Astrocyte (in vitro differentiated cells and primary cell): Measurements from ENCODE around the gene MYO16. TPM values are rescaled to one million over a fixed set of nuclear protein-coding genes. Genes with fewer than 3 reads are reported as not detected.

Experiments
- DNase-seq: peaks from one replicate; pipeline ENCODE4 v3.0.0-alpha.2; 2010; ENCODE audit warnings: low read depth
- FAIRE-seq: peaks from 2 replicates; lab custom pipeline; 2011; peaks lifted over from hg19 to GRCh38; lab: Jason Lieb, UNC
- H2AFZ ChIP-seq: 2 replicates; pipeline ENCODE4 v1.6.0; 2012; ENCODE audit warnings: low read depth, low read length, inconsistent platforms
- H3K27ac ChIP-seq: 2 replicates; pipeline ENCODE4 v1.5.1; 2011; ENCODE audit warnings: low read depth, low read length, inconsistent platforms
- H3K27me3 ChIP-seq: 2 replicates; pipeline ENCODE4 v1.6.0; 2011; ENCODE audit warnings: low read length, inconsistent platforms; ENCODE audit not compliant: insufficient read depth
- H3K36me3 ChIP-seq: 2 replicates; pipeline ENCODE4 v1.5.1; 2011; ENCODE audit warnings: low read length, inconsistent platforms; ENCODE audit not compliant: insufficient read depth
- H3K4me1 ChIP-seq: 2 replicates; pipeline ENCODE4 v1.5.1; 2011; ENCODE audit warnings: low read length, inconsistent platforms; ENCODE audit not compliant: insufficient read depth
- H3K4me2 ChIP-seq: 2 replicates; pipeline ENCODE4 v1.6.0; 2012; ENCODE audit warnings: low read length, inconsistent platforms
- H3K4me3 ChIP-seq: 2 replicates; pipeline ENCODE4 v1.5.1; 2011; ENCODE audit warnings: low read depth, mild to moderate bottlenecking, low read length, inconsistent platforms; ENCODE audit not compliant: insufficient read depth
- H3K79me2 ChIP-seq: 2 replicates; pipeline ENCODE4 v1.6.0; 2012; ENCODE audit warnings: mild to moderate bottlenecking, low read length, inconsistent platforms; ENCODE audit not compliant: insufficient read depth
- H3K9ac ChIP-seq: 2 replicates; pipeline ENCODE4 v1.6.0; 2012; ENCODE audit warnings: mild to moderate bottlenecking, low read length, inconsistent platforms
- H3K9me3 ChIP-seq: 2 replicates; pipeline ENCODE4 v1.5.1; 2012; ENCODE audit warnings: low read depth, mild to moderate bottlenecking, low read length, inconsistent platforms; ENCODE audit not compliant: insufficient read depth
- H4K20me1 ChIP-seq: 2 replicates; pipeline ENCODE4 v1.6.0; 2012; ENCODE audit warnings: low read length, inconsistent platforms; ENCODE audit not compliant: insufficient read depth
- H3K27ac Mint-ChIP-seq: one replicate; pipeline ENCODE4 v1.8.0; 2021; ENCODE audit warnings: mild to moderate bottlenecking, mixed read lengths; ENCODE audit not compliant: unreplicated experiment
- H3K27me3 Mint-ChIP-seq: one replicate; pipeline ENCODE4 v1.8.0; 2021; ENCODE audit warnings: low read depth, mixed read lengths; ENCODE audit not compliant: unreplicated experiment
- H3K36me3 Mint-ChIP-seq: one replicate; pipeline ENCODE4 v1.8.0; 2021; ENCODE audit warnings: low read depth, mixed read lengths; ENCODE audit not compliant: unreplicated experiment
- H3K4me1 Mint-ChIP-seq: one replicate; pipeline ENCODE4 v1.8.0; 2021; ENCODE audit warnings: low read depth, mixed read lengths; ENCODE audit not compliant: unreplicated experiment
- H3K4me3 Mint-ChIP-seq: one replicate; pipeline ENCODE4 v1.8.0; 2021; ENCODE audit warnings: mild to moderate bottlenecking, moderate library complexity, mixed read lengths; ENCODE audit not compliant: unreplicated experiment
- H3K9me3 Mint-ChIP-seq: one replicate; pipeline ENCODE4 v1.8.0; 2021; ENCODE audit warnings: mild to moderate bottlenecking, mixed read lengths; ENCODE audit not compliant: unreplicated experiment
- CTCF ChIP-seq: IDR thresholded peaks from 2 replicates; pipeline ENCODE4 v1.5.1; 2011; ENCODE audit warnings: low read depth, mild to moderate bottlenecking, inconsistent platforms, low read length, moderate library complexity; ENCODE audit not compliant: insufficient read depth
- EZH2 ChIP-seq: IDR thresholded peaks from 2 replicates; pipeline ENCODE4 v1.6.1; 2012; ENCODE audit warnings: mild to moderate bottlenecking, low read length, inconsistent platforms; ENCODE audit not compliant: insufficient read depth
- total RNA-seq: library from RNA; stranded (reverse); gene quantifications from 2 replicates; pipeline ENCODE4 v1.2.1, GENCODE V29; 2021

The MYO16 gene
- total RNA-seq, 1 donor from 2014 or later: 0.14 TPM

- DNase-seq (no peak), FAIRE-seq (no peak)
- Histone ChIP-seq H3K4me3 (no peak overlapping the region), H4K20me1 (no peaks in the 10 kb centered on the region), H3K27ac (no peak overlapping the region), H3K9ac (no peak overlapping the region), H3K79me2 (no peaks in the 10 kb centered on the region), H3K9me3 (no peaks in the 10 kb centered on the region), H3K4me1 (peaks cover 15% of the 10 kb centered on the region), H3K27me3 (no peaks in the 10 kb centered on the region), H3K36me3 (no peaks in the 10 kb centered on the region), H3K4me2 (no peak overlapping the region), H2AFZ (no peak overlapping the region)
- Mint-ChIP-seq H3K9me3 (no peaks in the 10 kb centered on the region), H3K36me3 (no peaks in the 10 kb centered on the region), H3K27me3 (no peaks in the 10 kb centered on the region), H3K4me1 (peaks cover 31% of the 10 kb centered on the region), H3K4me3 (no peak overlapping the region), H3K27ac (no peak overlapping the region)
- TF ChIP-seq CTCF: no peak
- TF ChIP-seq EZH2: no peak
Observed at GRCh38 chr13:108960006-108960405, 330.6 kb downstream of the MYO16 start.

GRCh38 chr13:108961542-108962125 lies 332.2 kb downstream of the MYO16 start:
- peak; percentile 92 for TF ChIP-seq CTCF
- TF ChIP-seq EZH2: no peak
- Histone ChIP-seq H3K9ac (no peak overlapping the region), H3K9me3 (no peaks in the 10 kb centered on the region), H3K27ac (no peak overlapping the region), H3K79me2 (no peaks in the 10 kb centered on the region), H3K36me3 (no peaks in the 10 kb centered on the region), H3K27me3 (no peaks in the 10 kb centered on the region), H3K4me1 (peaks cover 15% of the 10 kb centered on the region), H4K20me1 (no peaks in the 10 kb centered on the region), H2AFZ (no peak overlapping the region), H3K4me3 (no peak overlapping the region), H3K4me2 (no peak overlapping the region)
- H3K4me1 Mint-ChIP-seq: peaks cover 31% of the 10 kb centered on the region
- no peaks in the 10 kb centered on the region for H3K27me3 Mint-ChIP-seq
- DNase-seq (peak; percentile 18), FAIRE-seq (peak; percentile 86)
- no peak overlapping the region for H3K4me3 Mint-ChIP-seq
- H3K36me3 Mint-ChIP-seq: no peaks in the 10 kb centered on the region
- no peak overlapping the region for H3K27ac Mint-ChIP-seq
- H3K9me3 Mint-ChIP-seq: no peaks in the 10 kb centered on the region

- Mint-ChIP-seq H3K9me3 (no peaks in the 10 kb centered on the region), H3K4me3 (no peak overlapping the region), H3K27ac (no peak overlapping the region), H3K4me1 (peaks cover 28% of the 10 kb centered on the region), H3K27me3 (no peaks in the 10 kb centered on the region), H3K36me3 (no peaks in the 10 kb centered on the region)
- H3K9me3 ChIP-seq: no peaks in the 10 kb centered on the region
- FAIRE-seq (no peak), DNase-seq (no peak)
- no peaks in the 10 kb centered on the region for H3K79me2 ChIP-seq
- H3K4me3 ChIP-seq: no peak overlapping the region
- H2AFZ ChIP-seq: no peak overlapping the region
- no peak for TF ChIP-seq CTCF
- no peak for TF ChIP-seq EZH2
- no peaks in the 10 kb centered on the region for H3K36me3 ChIP-seq
- H4K20me1 ChIP-seq: no peaks in the 10 kb centered on the region
- no peak overlapping the region for H3K27ac ChIP-seq
- H3K4me2 ChIP-seq: no peak overlapping the region
- peaks cover 9% of the 10 kb centered on the region for H3K4me1 ChIP-seq
- H3K27me3 ChIP-seq: no peaks in the 10 kb centered on the region
- no peak overlapping the region for H3K9ac ChIP-seq
Observed at GRCh38 chr13:108962654-108963053, 333.2 kb downstream of the MYO16 start.
